Neuron (in vitro differentiated cells): ENCODE data around the gene SLC2A6.

ENCODE experiments used
- H2AFZ ChIP-seq: one replicate; pipeline ENCODE4 v1.6.1; 2013; ENCODE audit warnings: low read depth, mild to moderate bottlenecking, inconsistent platforms, low read length, moderate library complexity
- H3K27me3 ChIP-seq: one replicate; pipeline ENCODE4 v1.6.1; 2013; ENCODE audit warnings: low read length; ENCODE audit not compliant: insufficient read depth
- H3K36me3 ChIP-seq: one replicate; pipeline ENCODE4 v1.6.1; 2013; ENCODE audit warnings: low read length; ENCODE audit not compliant: insufficient read depth
- H3K4me1 ChIP-seq: one replicate; pipeline ENCODE4 v1.6.1; 2013; ENCODE audit warnings: low read length; ENCODE audit not compliant: insufficient read depth
- H3K4me3 ChIP-seq: 2 replicates; pipeline ENCODE4 v1.5.1; 2013; ENCODE audit warnings: mild to moderate bottlenecking, low read length, moderate library complexity
- H3K9me3 ChIP-seq: one replicate; pipeline ENCODE4 v1.6.1; 2013; ENCODE audit warnings: low read length

SLC2A6 gene

DNA sequence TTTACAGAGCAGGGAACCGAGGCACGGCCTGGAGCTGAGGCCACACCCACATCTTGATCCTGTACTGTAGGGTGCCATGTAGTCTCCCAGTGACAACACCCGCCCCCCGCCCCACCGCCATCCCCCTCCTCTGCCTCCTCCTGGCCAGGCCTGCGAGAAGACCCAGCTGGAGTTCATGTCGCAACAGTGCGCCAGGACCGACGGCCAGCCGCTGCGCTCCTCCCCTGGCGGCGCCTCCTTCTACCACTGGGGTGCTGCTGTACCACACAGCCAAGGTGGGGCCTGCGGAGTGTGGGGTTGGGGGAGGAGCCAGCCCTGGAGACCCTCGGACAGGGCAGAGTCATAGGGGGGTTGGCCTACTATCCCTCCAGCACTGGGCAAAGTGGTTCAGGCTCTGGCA lies 42.2 kb downstream of the SLC2A6 start:
- H2AFZ ChIP-seq, result no peak overlapping the region
- no peaks in the 10 kb centered on the region for H3K36me3 ChIP-seq
- H3K4me3 ChIP-seq, result no peak overlapping the region
- H3K9me3 ChIP-seq, result no peaks in the 10 kb centered on the region
- H3K4me1 ChIP-seq, result no peaks in the 10 kb centered on the region
- no peaks in the 10 kb centered on the region for H3K27me3 ChIP-seq

GRCh38 chr9:133433351-133433843 lies 45.5 kb downstream of the SLC2A6 start:
- H3K36me3 ChIP-seq, result no peaks in the 10 kb centered on the region
- no peaks in the 10 kb centered on the region for H3K4me1 ChIP-seq

GRCh38 chr9:133430244-133430643 lies 48.7 kb downstream of the SLC2A6 start:
- Histone ChIP-seq H3K4me1 (no peaks in the 10 kb centered on the region), H3K36me3 (no peaks in the 10 kb centered on the region), H3K27me3 (no peaks in the 10 kb centered on the region), H3K4me3 (no peak overlapping the region), H3K9me3 (peaks cover 6% of the 10 kb centered on the region), H2AFZ (no peak overlapping the region)

More at GRCh38 chr9:133433351-133433843, 45.5 kb downstream of the SLC2A6 start:
- H2AFZ ChIP-seq, result no peak overlapping the region
- no peak overlapping the region for H3K4me3 ChIP-seq
- no peaks in the 10 kb centered on the region for H3K27me3 ChIP-seq
- H3K9me3 ChIP-seq, result no peaks in the 10 kb centered on the region

GRCh38 chr9:133429641-133430161 lies 49.2 kb downstream of the SLC2A6 start:
- Histone ChIP-seq H3K9me3 (peaks cover 6% of the 10 kb centered on the region), H3K4me1 (no peaks in the 10 kb centered on the region), H3K27me3 (no peaks in the 10 kb centered on the region), H2AFZ (no peak overlapping the region), H3K36me3 (no peaks in the 10 kb centered on the region), H3K4me3 (no peak overlapping the region)

DNA sequence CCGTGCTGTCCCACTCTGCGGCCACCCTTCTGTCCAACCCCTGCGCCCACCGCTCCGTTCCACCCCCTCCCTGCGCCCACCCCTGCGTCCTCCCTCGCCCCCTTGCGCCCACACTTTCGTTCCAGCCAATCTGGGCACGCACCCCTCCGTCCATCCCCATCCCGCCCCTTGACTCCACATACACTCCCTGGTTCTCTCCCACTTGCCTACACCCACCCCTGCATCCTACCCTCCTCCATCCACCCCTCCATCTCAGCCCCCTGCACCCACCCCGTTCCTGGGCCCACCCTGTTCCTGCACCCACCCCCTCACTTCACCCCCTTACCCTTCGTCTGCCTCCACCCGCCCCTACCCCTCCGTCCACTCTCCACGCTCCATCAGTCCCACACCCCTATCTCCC lies 49.7 kb downstream of the SLC2A6 start:
- H2AFZ ChIP-seq, result no peak overlapping the region
- H3K4me1 ChIP-seq, result no peaks in the 10 kb centered on the region
- H3K27me3 ChIP-seq, result no peaks in the 10 kb centered on the region
- peaks cover 6% of the 10 kb centered on the region for H3K9me3 ChIP-seq
- no peak overlapping the region for H3K4me3 ChIP-seq
- no peaks in the 10 kb centered on the region for H3K36me3 ChIP-seq

GRCh38 chr9:133428617-133429101 lies 50.2 kb downstream of the SLC2A6 start:
- H3K4me3 ChIP-seq, result no peak overlapping the region
- H3K9me3 ChIP-seq, result peaks cover 6% of the 10 kb centered on the region
- no peak overlapping the region for H2AFZ ChIP-seq
- H3K27me3 ChIP-seq, result no peaks in the 10 kb centered on the region
- H3K4me1 ChIP-seq, result no peaks in the 10 kb centered on the region
- no peaks in the 10 kb centered on the region for H3K36me3 ChIP-seq

DNA sequence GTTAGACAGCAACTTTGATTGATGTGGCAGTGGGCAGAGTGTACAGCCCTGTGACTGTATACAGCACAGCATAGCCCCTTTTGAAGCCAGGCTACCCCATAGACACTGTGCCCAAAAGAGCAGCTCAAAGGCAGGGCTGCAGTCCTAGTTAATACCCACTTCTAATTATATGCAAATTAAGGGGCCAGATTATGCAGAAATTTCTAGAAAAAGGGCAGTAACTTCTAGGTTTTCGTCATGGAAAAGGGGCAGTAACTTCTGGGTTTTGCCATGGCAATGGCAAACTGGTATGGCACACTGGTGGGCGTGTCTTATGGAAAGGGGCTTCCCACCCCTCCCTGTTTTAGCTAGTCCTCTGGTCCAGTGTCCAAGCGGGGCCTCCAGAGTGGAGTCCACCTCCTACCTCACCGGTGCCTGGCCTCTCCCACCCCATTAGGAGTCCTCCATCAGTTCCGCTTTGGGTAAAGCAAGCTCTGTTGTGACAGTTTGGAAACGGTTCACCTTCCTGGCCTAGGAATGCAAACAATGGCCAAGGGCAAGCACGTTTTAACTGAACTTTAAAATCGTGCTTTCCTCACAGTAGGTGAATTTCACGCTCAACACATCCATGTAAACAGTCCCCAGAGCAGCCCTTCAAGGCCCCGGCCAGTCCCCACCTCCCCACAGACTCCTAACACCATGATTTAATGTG lies 51.1 kb downstream of the SLC2A6 start:
- no peaks in the 10 kb centered on the region for H3K27me3 ChIP-seq
- H3K4me1 ChIP-seq, result no peaks in the 10 kb centered on the region
- peaks cover 6% of the 10 kb centered on the region for H3K9me3 ChIP-seq
- no peaks in the 10 kb centered on the region for H3K36me3 ChIP-seq
- H3K4me3 ChIP-seq, result no peak overlapping the region
- H2AFZ ChIP-seq, result no peak overlapping the region

- no peaks in the 10 kb centered on the region for H3K27me3 ChIP-seq
- no peaks in the 10 kb centered on the region for H3K36me3 ChIP-seq
- peaks cover 6% of the 10 kb centered on the region for H3K9me3 ChIP-seq
- no peaks in the 10 kb centered on the region for H3K4me1 ChIP-seq
- H3K4me3 ChIP-seq, result no peak overlapping the region
- H2AFZ ChIP-seq, result no peak overlapping the region
These were observed 52.9 kb downstream of the SLC2A6 start for GRCh38 chr9:133426011-133426410.

GRCh38 chr9:133425049-133425632 lies 53.8 kb downstream of the SLC2A6 start:
- H3K9me3 ChIP-seq, result peaks cover 6% of the 10 kb centered on the region
- H2AFZ ChIP-seq, result no peak overlapping the region
- H3K4me1 ChIP-seq, result no peaks in the 10 kb centered on the region
- H3K4me3 ChIP-seq, result no peak overlapping the region
- H3K36me3 ChIP-seq, result no peaks in the 10 kb centered on the region
- H3K27me3 ChIP-seq, result no peaks in the 10 kb centered on the region

- no peaks in the 10 kb centered on the region for H3K4me1 ChIP-seq
- no peak overlapping the region for H2AFZ ChIP-seq
- no peaks in the 10 kb centered on the region for H3K36me3 ChIP-seq
- no peaks in the 10 kb centered on the region for H3K27me3 ChIP-seq
- peaks cover 6% of the 10 kb centered on the region for H3K9me3 ChIP-seq
- H3K4me3 ChIP-seq, result no peak overlapping the region
These were observed 54.7 kb downstream of the SLC2A6 start for GRCh38 chr9:133424187-133424586.

DNA sequence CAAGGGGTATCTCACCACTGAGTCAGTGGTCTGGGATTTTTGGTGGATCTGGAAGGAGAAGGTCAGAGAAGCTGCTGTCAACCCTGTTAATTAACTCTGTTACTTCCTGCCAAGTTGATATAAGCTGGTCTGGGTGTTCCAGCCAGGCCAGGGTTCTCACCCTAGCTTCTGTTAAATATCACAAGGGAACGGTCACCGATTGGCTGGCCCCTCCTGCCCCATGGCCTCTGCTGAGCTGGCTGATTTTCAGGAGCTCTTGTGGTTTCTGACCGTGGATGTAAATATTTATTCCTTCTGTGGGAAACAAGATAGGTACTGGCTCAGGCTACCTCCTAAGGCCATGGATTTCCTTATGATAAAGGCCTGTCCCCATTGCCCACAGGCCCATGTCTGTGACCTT lies 55.7 kb downstream of the SLC2A6 start:
- Histone ChIP-seq H3K36me3 (no peaks in the 10 kb centered on the region), H2AFZ (no peak overlapping the region), H3K9me3 (peaks cover 6% of the 10 kb centered on the region), H3K4me1 (peaks cover 9% of the 10 kb centered on the region), H3K27me3 (no peaks in the 10 kb centered on the region), H3K4me3 (no peak overlapping the region)

DNA sequence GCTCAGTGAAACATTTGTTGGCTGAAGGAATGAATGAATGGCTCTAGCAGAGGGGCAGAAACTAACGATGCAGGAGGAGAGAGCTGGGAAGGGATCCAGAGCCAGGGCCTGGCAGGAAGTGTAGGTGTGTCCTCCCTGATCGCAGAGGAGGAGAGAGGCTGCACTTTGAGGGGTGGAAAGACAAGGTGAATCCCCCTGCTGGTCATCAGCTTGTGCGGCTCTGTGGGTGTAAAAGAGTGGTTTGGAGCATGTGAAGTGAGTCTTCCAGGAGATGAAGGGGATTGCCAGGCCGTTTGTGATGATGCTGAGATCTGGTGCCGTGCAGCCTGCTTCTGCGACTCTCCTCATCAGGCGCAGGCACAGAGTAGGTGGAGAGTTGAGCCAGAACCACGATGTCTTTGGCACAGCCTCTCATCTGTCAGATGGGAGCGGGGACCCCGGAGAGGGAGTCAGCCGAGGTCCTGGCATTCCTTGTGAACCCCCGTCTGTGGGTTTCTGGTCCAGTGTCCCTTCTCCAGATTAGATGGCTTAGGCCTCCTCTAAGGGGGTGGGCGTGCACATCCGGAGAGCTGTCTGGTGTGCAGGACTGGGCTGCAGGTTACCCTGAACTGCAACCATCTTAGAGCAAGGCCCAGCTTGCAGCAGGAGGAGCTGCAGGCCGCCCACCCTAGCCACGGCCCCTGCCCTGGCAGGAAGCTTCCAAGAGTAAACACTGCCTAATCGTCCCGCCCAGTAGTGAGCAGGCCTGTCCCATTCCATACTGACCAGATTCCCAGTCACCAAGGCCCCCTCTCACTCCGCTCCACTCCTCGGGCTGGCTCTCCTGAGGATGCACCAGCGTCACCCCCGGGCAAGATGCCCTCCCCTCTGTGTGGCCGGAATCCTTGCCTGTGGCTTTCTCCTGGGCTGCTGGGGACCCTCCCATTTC lies 57.0 kb downstream of the SLC2A6 start, which contains the start of gene ADAMTS13:
Gene ADAMTS13, plus strand, starts transcription at position 753 of the 928 bp plus-strand sequence. Its CDS starts 77 bp downstream, at position 830.
- Histone ChIP-seq H3K27me3 (no peaks in the 10 kb centered on the region), H2AFZ (no peak within 1 kb of the TSS), H3K9me3 (no peaks in the 10 kb centered on the region), H3K4me3 (no peak within 1 kb of the TSS), H3K4me1 (peaks cover 12% of the 10 kb centered on the region), H3K36me3 (no peaks in the 10 kb centered on the region)
